CD14-positive monocyte (primary cell): ENCODE data around the gene P4HA2. TPM values are rescaled to one million over a fixed set of nuclear protein-coding genes. Genes with fewer than 3 reads are reported as not detected.

Source experiments
- DNase-seq, 3 donors: peaks; one replicate each; pipeline ENCODE4 v3.0.0-alpha.2; 2011 to 2022
- H2AFZ ChIP-seq: 2 replicates; pipeline ENCODE4 v1.6.0; 2012; ENCODE audit warnings: mild to moderate bottlenecking, low read depth, low read length, inconsistent platforms; ENCODE audit not compliant: insufficient read depth, poor library complexity, severe bottlenecking
- H3K27ac ChIP-seq, 2 donors: 1 replicate in 1 of 2; 2 replicates in 1 of 2; pipeline ENCODE4 v1.5.1; 2012 to 2013; ENCODE audit warnings: low read length in 2 of 2, control low read depth in 1 of 2, inconsistent platforms in 1 of 2, low read depth in 1 of 2, mild to moderate bottlenecking in 1 of 2
- H3K27me3 ChIP-seq, 2 donors: one replicate each; pipeline versions ENCODE4 v1.6.0 to v1.6.1; 2011 to 2013; ENCODE audit warnings: low read length in 2 of 2; ENCODE audit not compliant: control insufficient read depth in 2 of 2, insufficient read depth in 2 of 2
- H3K36me3 ChIP-seq, 2 donors: replicated peaks in 1 of 2; 1 replicate in 1 of 2; 2 replicates in 1 of 2; pipeline versions ENCODE4 v1.5.1 to v1.6.1; 2012 to 2013; ENCODE audit warnings: low read length in 2 of 2, control low read depth in 1 of 2, inconsistent platforms in 1 of 2, mild to moderate bottlenecking in 1 of 2; ENCODE audit not compliant: insufficient read depth in 2 of 2, control insufficient read depth in 1 of 2
- H3K4me1 ChIP-seq, 2 donors: 1 replicate in 1 of 2; 2 replicates in 1 of 2; pipeline versions ENCODE4 v1.5.1 to v1.6.1; 2012 to 2013; ENCODE audit warnings: low read length in 2 of 2, control low read depth in 1 of 2, inconsistent platforms in 1 of 2, mild to moderate bottlenecking in 1 of 2, moderate library complexity in 1 of 2; ENCODE audit not compliant: insufficient read depth in 2 of 2, control insufficient read depth in 1 of 2
- H3K4me2 ChIP-seq: replicated peaks from 2 replicates; pipeline ENCODE3; 2012; ENCODE audit warnings: low read length, moderate library complexity, mild to moderate bottlenecking; ENCODE audit not compliant: poor library complexity, severe bottlenecking; ENCODE audit errors: extremely low read depth
- H3K4me3 ChIP-seq, 3 experiments: fragments of 200-600 bp in 1 of 3; sonication (generic) in 1 of 3; replicated peaks in 1 of 3; 1 replicate in 2 of 3; 2 replicates in 1 of 3; pipeline ENCODE4 v1.5.1; 2011 to 2013; ENCODE audit warnings: low read length in 3 of 3, mild to moderate bottlenecking in 3 of 3, control low read depth in 2 of 3, low read depth in 2 of 3, inconsistent platforms in 1 of 3, moderate library complexity in 1 of 3
- H3K79me2 ChIP-seq: 2 replicates; pipeline ENCODE4 v1.6.0; 2012; ENCODE audit warnings: mild to moderate bottlenecking, control low read depth, inconsistent platforms, low read length, moderate library complexity; ENCODE audit not compliant: insufficient read depth
- H3K9ac ChIP-seq: 2 replicates; pipeline ENCODE4 v1.6.0; 2017; ENCODE audit warnings: low read length, mild to moderate bottlenecking; ENCODE audit not compliant: insufficient read depth, poor library complexity, severe bottlenecking
- H3K9me3 ChIP-seq, 2 donors: replicated peaks in 1 of 2; 1 replicate in 1 of 2; 2 replicates in 1 of 2; pipeline versions ENCODE4 v1.5.1 to v1.6.1; 2012 to 2013; ENCODE audit warnings: low read length in 2 of 2, control low read depth in 1 of 2; ENCODE audit not compliant: control insufficient read depth in 1 of 2, insufficient read depth in 1 of 2
- H4K20me1 ChIP-seq: 2 replicates; pipeline ENCODE4 v1.6.0; 2012; ENCODE audit warnings: mild to moderate bottlenecking, low read length, control low read depth, moderate library complexity; ENCODE audit not compliant: insufficient read depth
- H3K27ac Mint-ChIP-seq, 7 donors: one replicate each; pipeline ENCODE4 v1.8.0; 2020; ENCODE audit warnings: mild to moderate bottlenecking in 7 of 7, mixed read lengths in 7 of 7, moderate library complexity in 6 of 7, inconsistent platforms in 2 of 7
- H3K27me3 Mint-ChIP-seq, 3 donors: one replicate each; pipeline ENCODE4 v1.8.0; 2021 to 2022; ENCODE audit warnings: low read depth in 3 of 3, mild to moderate bottlenecking in 3 of 3, mixed read lengths in 3 of 3, moderate library complexity in 3 of 3, inconsistent platforms in 1 of 3
- H3K36me3 Mint-ChIP-seq, 2 donors: one replicate each; pipeline ENCODE4 v1.8.0; 2020; ENCODE audit warnings: mixed read lengths in 2 of 2, inconsistent platforms in 1 of 2, mild to moderate bottlenecking in 1 of 2
- H3K4me1 Mint-ChIP-seq: one replicate; pipeline ENCODE4 v1.8.0; 2020; ENCODE audit warnings: mild to moderate bottlenecking, mixed read lengths
- H3K4me3 Mint-ChIP-seq, 2 donors: one replicate each; pipeline ENCODE4 v1.8.0; 2020; ENCODE audit warnings: mild to moderate bottlenecking in 2 of 2, mixed read lengths in 2 of 2, moderate library complexity in 1 of 2
- H3K9me3 Mint-ChIP-seq, 7 donors: one replicate each; pipeline ENCODE4 v1.8.0; 2020 to 2022; ENCODE audit warnings: mixed read lengths in 7 of 7, mild to moderate bottlenecking in 6 of 7, moderate library complexity in 6 of 7, inconsistent platforms in 2 of 7
- WGBS: methylation state at CpG from one replicate; pipeline ENCODE4 v1.1.5; 2013; ENCODE audit warnings: missing lambda C conversion rate; ENCODE audit not compliant: insufficient coverage; 5-methylcytosine and 5-hydroxymethylcytosine counted together
- intact Hi-C, 2 donors: fragments of 100-400 bp; cut with micrococcal nuclease; formaldehyde crosslinking; loops; one replicate each; pipeline versions ENCODE4 v1.15.0 to v1.15.1; 2023
- polyA plus RNA-seq, 3 donors: library from polyadenylated mRNA; depleted of rRNA in 1 of 3; unstranded in 2 of 3; stranded (reverse) in 1 of 3; fragments of 300-500 nt in 2 of 3; fragments of >200 nt in 1 of 3; fragmentation: Illumina TruSeq in 2 of 3; gene quantifications; 1 replicate in 2 of 3; 2 replicates in 1 of 3; pipeline ENCODE4 v1.2.3, GENCODE V29; 2012 to 2021
- TF ChIP-seq, protein P1 (sequence below): fragments of 200-600 bp; IDR thresholded peaks from one replicate; pipeline ENCODE4 v1.8.0; 2022; ENCODE audit warnings: antibody characterized with exemption, mild to moderate bottlenecking

Gene P4HA2
- polyA plus RNA-seq, 3 donors: 0.12 to 0.99 (median 0.45) TPM

DNA sequence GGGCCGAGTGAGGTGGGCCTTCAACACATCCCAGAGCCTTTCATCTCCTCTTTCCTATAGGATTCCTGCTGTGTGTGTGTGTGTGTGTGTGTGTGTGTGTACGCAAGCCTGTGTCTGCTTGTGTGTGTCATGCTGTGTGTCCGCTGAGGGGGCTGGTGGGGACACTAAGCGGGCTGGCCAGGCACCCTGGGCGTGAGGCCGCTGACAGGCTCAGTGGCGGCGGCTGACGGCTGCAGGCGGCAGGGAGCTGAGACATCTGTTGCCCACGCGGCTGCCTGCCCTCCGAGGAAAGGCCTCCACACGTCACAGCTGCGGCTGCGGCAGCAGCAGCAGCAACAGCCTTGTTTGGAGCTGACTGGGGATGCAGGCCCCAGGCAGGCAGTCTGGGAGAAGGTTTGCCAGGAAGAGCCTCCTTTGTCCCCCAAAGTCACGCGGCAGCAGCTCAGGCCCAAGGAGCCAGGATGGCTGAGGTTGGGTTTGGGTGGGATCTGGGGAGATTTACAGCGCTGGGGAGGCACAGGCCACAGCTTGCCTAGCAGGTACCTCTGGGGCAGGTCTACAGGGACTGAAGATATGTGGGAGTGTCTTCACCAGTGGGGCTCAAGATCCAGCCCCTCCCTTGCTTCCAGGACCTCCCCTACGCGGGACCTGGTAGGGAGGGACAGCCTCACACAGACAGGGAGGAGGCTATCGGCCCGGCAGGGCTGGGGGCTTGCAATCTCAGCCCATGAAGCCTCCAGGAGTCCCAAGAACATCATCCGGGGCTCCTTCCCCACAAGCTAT, 31.6 kb upstream of the P4HA2 start:
- no peak overlapping the region for H3K27ac ChIP-seq
- no peaks in the 10 kb centered on the region for H3K79me2 ChIP-seq
- peaks cover 8 to 10% of the 10 kb centered on the region in 2 donors for H3K4me1 ChIP-seq
- Mint-ChIP-seq H3K27me3 (peaks cover 27 to 47% (median 40%) of the 10 kb centered on the region in 3 donors), H3K36me3 (peaks cover 0 to 2% of the 10 kb centered on the region in 2 donors), H3K9me3 (peaks cover 0 to 6% (median 2%) of the 10 kb centered on the region in 7 donors), H3K4me1 (peaks cover 13% of the 10 kb centered on the region), H3K27ac (peak overlapping the region in 2 of 7 donors; percentile 11 to 37), H3K4me3 (no peak overlapping the region)
- intact Hi-C loops: loop anchor here in 1 of 2 donors (10.0 kb wide), 1 partner anchor 446 kb away; no protein-coding TSS in a partner anchor
- DNase-seq: no peak
- no peaks in the 10 kb centered on the region for H3K36me3 ChIP-seq
- no peak overlapping the region for H3K4me3 ChIP-seq
- 91% methylated on average over 20 of the region's 24 CpGs for WGBS
- peaks cover 10 to 34% of the 10 kb centered on the region in 2 donors for H3K27me3 ChIP-seq
- no peak overlapping the region for H3K9ac ChIP-seq
- no peak overlapping the region for H3K4me2 ChIP-seq
- H4K20me1 ChIP-seq: no peaks in the 10 kb centered on the region
- peaks cover 0 to 7% of the 10 kb centered on the region in 2 donors for H3K9me3 ChIP-seq
- TF ChIP-seq, protein P1, sequence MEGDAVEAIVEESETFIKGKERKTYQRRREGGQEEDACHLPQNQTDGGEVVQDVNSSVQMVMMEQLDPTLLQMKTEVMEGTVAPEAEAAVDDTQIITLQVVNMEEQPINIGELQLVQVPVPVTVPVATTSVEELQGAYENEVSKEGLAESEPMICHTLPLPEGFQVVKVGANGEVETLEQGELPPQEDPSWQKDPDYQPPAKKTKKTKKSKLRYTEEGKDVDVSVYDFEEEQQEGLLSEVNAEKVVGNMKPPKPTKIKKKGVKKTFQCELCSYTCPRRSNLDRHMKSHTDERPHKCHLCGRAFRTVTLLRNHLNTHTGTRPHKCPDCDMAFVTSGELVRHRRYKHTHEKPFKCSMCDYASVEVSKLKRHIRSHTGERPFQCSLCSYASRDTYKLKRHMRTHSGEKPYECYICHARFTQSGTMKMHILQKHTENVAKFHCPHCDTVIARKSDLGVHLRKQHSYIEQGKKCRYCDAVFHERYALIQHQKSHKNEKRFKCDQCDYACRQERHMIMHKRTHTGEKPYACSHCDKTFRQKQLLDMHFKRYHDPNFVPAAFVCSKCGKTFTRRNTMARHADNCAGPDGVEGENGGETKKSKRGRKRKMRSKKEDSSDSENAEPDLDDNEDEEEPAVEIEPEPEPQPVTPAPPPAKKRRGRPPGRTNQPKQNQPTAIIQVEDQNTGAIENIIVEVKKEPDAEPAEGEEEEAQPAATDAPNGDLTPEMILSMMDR: no peak
- no peak overlapping the region for H2AFZ ChIP-seq

DNA sequence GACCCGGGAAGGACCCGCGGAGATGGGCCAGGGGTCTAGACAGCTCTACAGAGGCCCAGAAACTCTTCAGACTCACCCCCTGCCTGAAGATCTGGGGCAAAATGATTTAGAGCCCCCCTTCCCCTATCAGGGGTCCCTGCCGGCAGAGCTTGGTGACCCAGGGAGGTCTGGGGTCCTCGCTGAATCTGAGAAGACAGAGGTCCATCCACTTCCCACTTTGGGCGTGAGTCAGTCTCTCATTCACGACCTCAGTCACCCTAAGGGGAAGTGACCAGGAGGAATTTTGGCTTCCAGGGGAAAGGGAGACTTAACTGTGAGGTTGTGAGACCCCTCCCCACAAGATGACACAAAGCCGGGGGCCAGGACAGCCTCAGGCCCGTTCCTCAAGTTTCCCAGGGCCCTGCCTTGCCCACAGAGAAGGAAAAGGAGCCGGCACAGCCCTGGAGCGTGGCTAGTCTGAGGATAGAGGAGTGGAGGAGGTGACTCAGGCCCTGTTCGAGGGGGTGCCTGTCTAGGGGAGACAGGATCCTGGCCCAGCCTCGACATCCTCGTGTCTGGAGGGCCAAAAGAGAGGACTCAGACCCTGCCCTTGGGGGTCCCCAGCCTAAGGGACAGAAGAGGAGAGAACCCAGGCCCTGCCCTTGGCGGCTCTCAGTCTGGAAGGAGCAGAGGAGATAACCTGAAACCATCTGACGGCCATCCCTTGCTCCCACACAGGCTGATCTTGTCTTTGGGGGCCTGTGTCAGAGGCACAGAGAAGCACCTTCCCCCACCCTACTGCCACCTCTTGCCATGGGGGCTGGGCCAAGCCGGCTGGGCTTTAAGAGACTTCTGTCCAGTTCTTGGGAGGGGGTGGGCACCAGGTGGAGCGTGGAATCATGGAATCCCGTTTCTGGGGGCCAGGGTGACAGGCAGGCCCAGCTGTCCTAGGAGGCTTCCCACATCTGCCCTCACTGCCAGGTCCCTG, 30.7 kb upstream of the P4HA2 start:
- Histone ChIP-seq H3K27ac (no peak overlapping the region), H2AFZ (no peak overlapping the region), H3K4me3 (no peak overlapping the region), H3K4me1 (peaks cover 8 to 10% of the 10 kb centered on the region in 2 donors), H4K20me1 (no peaks in the 10 kb centered on the region), H3K4me2 (peak overlapping the region; percentile 4), H3K27me3 (peaks cover 10 to 34% of the 10 kb centered on the region in 2 donors), H3K36me3 (no peaks in the 10 kb centered on the region), H3K79me2 (no peaks in the 10 kb centered on the region), H3K9me3 (peaks cover 0 to 7% of the 10 kb centered on the region in 2 donors), H3K9ac (no peak overlapping the region)
- H3K4me3 Mint-ChIP-seq: peak overlapping the region; percentile 24 to 75
- peaks cover 27 to 45% (median 42%) of the 10 kb centered on the region in 3 donors for H3K27me3 Mint-ChIP-seq
- intact Hi-C loops: loop anchor here in 1 of 2 donors (10.0 kb wide), 1 partner anchor 446 kb away; no protein-coding TSS in a partner anchor
- H3K36me3 Mint-ChIP-seq: peaks cover 0 to 2% of the 10 kb centered on the region in 2 donors
- 87% methylated on average over 9 of the region's 19 CpGs for WGBS
- DNase-seq: peak; percentile 33 to 69 (median 39)
- H3K27ac Mint-ChIP-seq: peak overlapping the region in 1 of 7 donors; percentile 28
- TF ChIP-seq, protein P1: no peak
- H3K4me1 Mint-ChIP-seq: peaks cover 13% of the 10 kb centered on the region
- H3K9me3 Mint-ChIP-seq: peaks cover 0 to 6% (median 2%) of the 10 kb centered on the region in 7 donors
